RPMI8226 (cell line): ENCODE measurements around the gene EIF2A.
"Not testable (repeated sequence)": the region's sequence is repeated elsewhere in the genome, so short reads cannot be mapped to it uniquely, and the experiment has no call there.

ENCODE experiments used
- DNase-seq: peaks from one replicate; pipeline ENCODE4 v3.0.0-alpha.2; 2015

Gene EIF2A

DNA sequence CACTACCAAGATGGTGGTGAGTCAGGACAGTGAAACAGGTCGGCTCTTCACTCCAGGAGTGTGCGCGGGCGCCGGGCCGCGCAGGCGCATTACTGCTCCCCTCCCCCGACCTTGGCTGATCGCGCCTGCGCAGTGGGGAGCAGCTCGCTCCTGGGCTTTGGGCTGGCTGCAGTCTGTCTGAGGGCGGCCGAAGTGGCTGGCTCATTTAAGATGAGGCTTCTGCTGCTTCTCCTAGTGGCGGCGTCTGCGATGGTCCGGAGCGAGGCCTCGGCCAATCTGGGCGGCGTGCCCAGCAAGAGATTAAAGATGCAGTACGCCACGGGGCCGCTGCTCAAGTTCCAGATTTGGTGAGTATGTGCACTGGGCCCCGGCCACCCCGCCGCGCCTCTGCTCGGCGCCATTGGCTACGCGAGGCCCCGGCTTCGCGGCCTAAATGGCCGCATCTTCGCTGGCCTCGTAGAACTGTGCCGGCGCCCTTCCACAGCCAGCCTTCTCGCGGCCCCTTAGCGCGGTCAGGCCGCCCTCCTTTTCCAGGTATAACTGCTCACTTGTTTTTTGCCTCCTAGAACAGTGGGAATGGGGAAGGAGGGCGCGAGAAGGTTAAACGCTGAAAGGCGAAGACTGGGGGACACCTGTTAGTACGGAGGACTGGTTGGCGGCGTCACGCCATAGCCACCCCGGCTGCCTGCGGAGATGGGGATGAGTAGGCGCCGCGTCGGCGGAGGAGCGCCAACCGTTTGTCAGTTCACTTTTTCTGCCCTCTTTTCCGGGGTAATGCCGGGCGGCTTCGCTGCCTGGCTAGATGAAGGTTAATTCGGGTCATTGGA is 56.8 kb downstream of the EIF2A start, which contains the start of gene SELENOT:
SELENOT (plus strand) TSS at position 169 of the 827 bp plus-strand sequence; CDS start at position 211, 42 bp downstream.
- DNase-seq = peak; percentile 99

DNA sequence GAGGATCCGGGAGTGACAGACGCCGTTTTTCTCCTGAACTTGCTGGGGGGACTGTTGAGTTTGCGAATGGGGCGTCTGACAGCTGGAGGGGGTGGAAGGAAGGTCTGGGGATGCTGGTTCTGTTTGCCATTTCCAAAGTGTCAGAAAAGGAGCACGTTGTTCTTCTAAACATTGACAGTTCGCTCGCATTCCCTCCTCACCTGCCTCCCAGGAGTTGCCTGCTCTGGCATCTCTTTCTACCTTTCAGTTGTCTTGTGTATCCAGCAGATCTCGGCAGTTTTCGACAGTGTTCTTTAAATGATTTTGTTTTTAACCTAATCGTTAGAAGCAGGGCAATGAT is 57.4 kb downstream of the EIF2A start:
- DNase-seq = peak; percentile 64

DNA sequence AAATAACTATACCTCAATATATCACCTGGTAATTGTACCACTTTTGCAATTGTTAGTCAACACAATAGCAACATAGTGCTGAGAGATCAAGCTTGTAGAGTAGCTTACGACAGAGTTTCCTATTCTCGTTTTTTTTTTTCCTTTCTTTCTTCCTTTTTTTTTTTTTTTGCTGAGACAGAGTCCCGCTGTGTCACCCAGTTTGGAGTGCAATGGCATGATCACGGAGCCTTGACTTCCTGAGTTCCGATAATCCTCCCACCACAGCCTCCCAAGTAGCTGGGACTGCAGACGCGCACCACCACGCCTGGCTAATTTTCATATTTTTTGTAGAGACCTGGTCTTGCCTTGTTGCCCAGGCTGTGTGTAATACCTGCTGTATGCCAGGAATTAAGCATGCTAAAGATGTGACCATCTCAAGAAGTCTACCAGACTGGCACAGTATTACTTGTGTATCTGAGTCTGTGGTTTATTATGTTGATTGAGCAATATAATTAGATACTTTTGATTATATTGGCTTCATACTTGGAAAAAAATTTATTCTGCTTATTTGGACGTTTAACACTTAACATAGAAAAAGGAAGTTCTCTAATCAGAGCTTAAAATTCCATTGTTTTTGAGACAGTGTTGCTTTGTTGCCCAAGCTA is 59.5 kb downstream of the EIF2A start:
- peak; percentile 75 for DNase-seq

DNA sequence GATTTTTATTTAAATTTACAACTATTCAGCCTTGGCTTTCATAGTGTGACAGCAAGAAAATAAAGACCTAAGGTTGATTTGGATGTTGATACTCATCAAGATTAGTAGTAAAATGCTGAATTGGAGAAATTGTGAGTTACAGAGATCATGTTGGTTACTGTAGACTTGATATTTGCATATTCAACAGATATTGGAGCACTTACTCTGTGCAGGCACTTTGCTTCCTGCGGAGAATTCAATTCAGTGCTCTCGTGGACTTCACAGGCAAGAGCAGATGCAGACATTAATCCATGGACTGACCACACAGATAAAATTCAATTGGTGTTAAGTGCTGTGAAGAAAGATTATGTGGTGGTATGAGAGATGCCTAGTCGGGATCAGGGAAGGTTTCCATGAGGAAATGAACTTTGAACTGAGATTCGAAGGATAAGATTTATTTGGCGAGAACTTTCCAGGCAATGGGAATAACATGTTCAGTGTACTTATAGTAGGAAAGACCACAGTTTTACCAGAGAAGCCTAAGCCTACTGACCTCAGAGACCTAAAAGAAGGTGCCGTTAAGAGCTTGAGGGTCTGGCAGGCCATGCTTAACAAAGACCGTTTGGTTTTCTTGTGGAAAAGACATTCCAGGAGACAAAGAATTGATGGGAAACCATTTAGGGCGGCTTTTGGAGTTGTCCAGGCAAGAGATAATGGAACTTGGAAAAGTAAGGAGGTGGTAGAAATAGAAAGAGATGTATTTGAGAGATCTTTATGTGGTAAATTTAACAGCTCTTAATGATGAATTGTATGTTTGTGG is 60.9 kb downstream of the EIF2A start:
- DNase-seq = peak; percentile 31

DNA sequence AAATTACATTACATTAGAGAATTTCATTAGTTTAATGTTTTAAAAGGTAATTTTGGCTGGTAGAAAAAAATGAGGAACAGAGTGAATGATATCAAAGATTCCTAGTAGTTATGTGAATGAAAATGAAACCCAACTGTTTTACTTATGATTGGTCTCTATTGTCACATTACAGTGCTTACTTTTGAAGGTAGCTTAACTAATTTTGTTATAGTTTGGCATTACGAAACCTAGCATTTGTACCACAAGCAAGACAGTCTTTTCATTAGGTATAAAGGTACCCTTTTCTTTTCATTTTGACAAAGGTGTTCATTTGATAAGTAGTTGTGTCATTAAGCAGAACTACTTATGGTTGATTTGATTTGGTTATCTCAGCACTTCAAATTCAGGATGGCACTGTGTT is 63.4 kb downstream of the EIF2A start:
- DNase-seq = no peak

DNA sequence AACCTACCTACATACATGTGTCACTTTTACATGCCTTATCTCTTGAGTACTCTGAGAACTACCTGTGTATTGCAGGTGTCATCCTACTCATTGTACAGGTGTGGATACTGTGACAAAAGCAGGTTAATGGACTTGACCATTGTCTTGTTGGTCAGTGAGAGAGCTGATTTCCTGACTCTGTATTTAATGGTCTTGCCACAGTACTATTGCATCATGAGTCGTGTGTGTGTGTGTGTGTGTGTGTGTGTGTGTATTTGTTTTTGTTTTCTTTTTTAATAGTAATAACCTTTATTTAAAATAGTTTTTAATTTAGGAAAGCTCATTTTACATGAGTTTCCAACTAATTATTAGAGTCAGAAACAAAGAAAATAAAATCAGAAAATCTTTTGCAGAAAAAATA is 64.2 kb downstream of the EIF2A start:
- no peak for DNase-seq

DNA sequence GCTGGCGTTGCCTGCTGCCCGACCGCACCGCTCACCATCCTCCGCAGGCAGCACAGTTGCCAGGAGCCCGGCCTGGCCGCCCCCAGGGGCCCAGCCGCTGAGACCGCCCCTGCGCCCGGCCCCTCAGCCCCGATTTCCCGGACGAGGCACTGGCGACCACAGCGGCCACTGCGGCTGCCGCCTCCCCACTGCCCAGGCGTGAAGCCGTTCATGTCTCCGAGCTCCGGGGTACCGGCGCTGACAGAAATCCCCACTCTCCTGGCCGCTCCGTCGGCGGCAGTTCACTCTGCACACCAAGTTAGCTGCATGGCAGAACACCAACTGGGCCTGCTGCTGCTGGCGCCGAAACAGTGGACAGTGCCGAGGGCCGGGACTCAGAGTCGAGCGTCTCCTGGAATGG is 65.1 kb downstream of the EIF2A start:
- DNase-seq = no peak

DNA sequence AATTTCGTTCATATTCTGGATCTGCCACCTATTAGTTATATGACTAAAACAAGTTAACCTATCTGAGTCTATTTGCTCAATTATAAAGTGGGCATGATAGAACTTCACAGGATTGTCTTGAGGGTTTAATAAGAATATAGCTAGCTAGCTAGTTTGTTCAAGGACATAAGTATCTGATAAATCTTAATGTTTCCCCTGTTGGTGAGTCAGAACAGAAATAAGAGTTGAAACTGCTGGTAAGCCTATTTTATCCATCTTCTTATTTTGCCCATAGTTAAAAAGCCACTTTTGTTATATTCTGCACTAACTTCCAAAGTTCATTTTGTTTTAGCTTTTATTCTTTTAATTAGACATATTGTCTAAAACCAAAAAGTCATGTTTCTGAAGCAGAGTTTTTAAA is 65.9 kb downstream of the EIF2A start:
- no peak for DNase-seq

DNA sequence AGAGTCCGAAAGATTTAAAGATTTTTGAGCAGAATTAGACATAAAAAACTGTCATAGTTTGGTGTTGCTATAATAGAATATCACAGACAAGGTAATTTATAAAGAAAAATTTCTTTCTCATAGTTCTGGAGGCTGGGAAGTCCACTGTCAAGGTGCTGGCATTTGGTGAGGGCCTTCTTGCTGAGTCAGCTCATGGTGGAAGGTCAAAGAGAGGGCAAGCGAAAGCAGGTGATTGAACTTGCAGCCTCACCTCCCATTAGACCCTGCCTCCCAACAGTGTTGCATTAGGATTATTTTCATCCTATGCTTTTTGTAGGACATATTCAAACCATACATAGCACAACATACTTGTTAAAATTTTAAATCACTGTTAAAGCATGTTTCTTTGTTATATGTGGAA is 66.4 kb downstream of the EIF2A start:
- peak; percentile 76 for DNase-seq

DNA sequence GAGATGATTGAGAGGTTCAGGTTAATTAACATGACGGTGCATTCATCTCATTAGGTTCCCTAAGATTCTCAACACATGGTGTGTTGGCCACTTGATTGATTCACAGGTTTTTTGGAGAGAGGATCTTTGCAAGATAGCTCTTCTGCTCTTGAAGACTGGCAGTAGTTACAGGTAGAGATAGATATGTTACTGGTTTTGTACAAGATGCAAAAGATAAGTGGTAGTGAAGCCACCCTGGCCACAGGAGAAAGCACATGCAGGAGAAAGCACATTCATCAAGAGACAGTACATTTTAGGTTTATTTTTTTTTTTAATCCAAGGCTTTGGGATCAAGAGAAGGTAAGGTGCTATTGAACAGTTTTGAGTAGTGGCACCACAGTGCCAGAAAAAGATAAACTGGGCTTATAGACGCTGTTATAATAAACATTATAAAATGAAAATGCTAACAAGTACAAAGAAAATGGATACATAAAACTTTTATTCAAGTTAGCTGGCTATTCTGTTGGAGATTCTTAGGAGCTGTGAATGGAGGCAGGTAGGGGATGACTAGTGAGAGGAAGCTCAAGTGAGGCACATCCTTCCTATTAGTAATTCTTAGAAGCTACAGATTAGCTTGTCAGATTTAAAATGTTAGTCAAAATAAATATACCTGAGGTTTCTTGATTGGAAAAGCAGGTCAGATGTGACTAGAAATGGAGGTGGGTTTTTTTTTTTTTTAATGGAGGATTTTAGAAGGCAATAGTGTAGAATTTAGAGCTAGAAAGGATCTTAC is 67.3 kb downstream of the EIF2A start:
- no peak for DNase-seq

DNA sequence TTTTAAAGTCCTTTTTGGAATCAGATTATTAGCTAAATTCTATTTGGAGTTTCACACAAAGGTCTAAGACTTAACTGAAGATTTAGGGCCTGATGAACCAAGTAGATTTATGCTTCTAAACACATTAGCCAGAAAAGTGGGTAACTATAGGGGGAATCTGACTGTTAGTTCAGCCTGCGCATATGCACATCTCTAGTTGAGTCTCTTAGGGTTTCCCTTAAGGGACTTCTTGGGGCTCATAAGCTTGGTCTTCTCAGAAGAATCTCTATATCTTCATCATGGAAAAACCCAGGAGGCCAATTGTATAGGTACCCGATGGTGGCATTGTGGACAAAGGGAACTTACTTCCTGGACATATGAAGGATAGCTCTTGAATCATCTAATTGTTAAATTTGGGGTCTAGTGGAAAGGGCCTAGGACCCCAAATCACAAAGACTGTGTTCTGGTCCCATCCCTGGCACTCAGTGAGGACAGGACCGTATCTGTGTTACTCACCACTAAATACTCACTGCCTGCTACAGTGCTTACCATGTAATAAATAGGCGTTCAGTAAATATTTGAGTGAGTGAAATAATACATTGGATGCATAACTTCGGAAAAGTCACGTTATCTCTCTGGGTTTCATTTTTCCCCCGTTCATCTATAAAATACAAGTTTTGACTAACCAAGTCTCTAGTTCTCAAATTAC is 73.6 kb downstream of the EIF2A start:
- peak; percentile 1 for DNase-seq

DNA sequence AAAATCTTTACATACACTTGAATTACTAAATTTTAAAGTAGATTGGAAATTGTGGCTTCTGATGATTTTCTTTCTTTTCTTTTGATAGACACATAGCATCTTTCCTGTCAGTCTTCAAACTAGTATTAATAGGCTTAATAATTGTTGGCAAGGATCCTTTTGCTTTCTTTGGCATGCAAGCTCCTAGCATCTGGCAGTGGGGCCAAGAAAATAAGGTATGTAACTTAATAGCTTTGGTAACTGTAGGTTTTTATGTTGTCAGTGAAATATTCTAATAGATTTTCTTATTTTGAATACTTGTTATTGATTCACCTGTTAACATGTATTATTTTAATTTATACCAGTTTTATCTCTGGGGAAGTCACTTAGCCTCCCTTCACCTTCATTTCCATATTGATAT is 76.4 kb downstream of the EIF2A start:
- not testable (repeated sequence) for DNase-seq

DNA sequence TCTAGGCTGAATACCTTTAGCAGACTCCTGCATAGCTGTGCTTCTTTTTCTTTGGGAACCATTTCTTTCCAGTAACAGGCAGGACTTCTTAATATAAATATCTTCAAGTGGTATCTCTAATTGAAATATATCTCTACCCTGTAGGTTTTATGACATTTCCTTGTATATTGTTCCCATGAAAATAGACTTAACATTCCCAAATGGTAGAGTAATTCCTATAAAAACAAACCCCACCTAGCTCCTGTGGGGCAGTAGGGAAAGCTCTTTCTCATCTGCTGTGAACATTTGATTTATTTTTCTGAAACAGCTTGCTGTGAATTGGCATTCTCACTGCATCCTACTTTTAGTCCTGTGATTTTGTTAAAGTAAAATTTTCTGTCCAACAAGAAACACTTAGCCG is 77.4 kb downstream of the EIF2A start:
- DNase-seq = no peak

DNA sequence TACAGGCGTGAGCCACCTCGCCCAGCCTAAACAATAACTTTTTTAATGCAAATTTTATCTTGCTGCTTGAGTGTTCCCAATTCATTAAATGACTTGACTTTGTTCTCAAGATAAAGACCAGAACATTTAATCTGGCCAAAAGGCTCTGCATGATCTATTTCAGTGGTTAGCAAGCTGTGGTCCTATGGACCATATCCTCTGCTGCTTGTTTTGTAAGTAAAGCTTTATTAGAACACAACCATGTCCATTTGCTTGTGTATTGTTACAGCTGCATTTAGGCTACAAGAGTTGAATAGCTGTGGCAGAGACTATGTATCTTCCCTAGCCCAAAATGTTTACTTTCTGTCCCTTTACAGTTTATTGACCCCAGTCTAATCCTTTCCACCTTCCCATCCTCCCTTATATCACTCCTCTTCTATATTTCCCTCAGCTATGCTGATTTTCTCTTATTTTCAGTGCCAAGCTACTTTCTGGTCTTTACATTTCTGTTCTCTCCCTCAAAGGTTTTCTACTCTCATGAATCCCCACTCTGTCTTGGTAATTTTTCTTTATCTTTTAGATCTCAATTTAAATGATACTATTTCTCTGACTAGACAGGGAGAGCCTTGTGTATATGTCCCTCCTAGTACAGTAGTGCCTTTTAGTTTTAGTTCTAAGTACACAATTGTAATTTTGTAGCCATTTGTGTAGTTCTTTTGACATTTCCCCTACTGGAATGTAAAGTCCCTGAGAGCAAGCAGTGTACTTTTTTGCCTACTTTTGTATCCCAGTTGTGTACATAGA is 79.8 kb downstream of the EIF2A start:
- DNase-seq = no peak

DNA sequence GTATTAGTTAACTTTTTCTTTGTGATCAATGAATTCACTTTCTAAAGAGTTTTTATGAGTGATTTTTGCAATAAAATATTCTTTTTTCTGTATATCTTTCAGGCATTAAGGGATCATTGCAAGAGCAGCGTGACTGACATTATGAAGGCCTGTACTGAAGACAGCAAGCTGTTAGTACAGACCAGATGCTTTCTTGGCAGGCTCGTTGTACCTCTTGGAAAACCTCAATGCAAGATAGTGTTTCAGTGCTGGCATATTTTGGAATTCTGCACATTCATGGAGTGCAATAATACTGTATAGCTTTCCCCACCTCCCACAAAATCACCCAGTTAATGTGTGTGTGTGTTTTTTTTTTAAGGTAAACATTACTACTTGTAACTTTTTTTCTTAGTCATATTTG is 81.0 kb downstream of the EIF2A start:
- no peak for DNase-seq

DNA sequence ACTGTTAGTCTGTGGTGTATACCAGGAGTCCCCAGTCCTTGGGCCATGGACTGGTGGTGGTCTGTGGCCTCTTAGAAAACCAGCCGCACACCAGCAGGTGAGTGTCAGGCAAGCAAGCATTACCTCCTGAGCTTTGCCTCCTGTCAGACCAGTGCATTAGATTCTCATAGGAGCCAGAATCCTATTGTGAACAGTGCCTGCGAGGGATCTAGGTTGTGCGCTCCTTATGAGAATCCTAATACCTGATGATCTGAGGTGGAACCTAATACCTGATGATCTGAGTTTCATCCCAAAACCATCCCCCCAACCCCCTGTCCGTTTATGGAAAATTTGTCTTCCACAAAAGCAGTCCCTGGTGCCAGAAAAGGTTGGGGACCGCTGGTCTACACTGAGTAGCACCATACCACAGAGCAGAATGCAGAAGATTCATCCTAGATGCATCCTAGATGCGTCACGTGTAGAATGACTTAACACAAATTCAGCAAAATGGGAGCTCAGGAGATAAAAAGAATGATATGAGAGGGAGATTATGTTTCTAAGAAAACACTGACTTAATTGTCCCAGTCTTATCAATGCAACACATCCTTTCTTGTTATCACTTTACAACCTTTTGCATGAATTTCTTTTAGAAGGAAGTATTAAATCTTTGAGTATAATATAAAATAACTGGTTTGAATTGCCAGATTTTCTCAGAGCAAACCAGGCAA is 85.1 kb downstream of the EIF2A start:
- DNase-seq = no peak

DNA sequence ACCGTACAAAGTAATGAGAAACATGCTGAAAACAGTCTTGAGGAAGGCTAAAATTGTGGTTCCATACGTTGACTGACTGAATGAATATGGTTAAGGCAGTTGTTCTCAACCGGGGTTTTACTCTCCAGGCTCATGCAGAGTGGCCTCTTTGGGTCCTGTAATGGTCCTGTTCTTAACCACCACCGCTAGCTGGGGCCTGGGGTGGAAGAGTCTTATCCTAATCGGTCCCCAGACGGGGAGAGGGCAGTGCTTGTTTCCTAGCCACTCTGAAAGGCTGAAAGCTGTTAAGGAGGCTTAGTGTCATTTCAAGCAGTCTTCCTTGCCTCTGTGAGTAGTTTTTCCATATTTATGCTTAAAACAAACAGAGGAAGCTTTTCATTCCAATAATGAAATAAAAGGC is 88.5 kb downstream of the EIF2A start:
- no peak for DNase-seq

DNA sequence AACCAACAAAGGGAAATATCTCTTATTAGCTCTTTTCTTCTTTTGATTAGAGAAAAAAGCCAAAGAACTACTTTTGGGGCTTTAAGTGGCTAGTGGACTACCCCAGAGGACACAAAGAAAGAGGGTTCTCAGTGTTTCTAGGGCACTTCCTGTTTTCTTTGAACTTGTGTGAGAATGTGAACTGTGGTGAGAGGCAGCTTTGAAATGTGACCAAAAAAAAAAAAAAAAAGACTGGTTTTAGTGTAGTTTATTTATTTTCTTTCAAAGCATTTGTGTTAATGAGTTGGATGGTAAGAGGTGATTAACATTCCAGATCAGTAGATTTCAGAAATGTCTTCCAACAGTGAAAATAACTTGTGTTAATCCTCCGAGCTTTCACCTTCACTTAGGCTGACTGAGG is 88.9 kb downstream of the EIF2A start:
- DNase-seq = peak; percentile 42
